Subcutaneous abdominal adipose tissue (tissue), 5 donors: ENCODE results near the gene ANKRD27.

Experiments used
- H3K27ac ChIP-seq: one replicate; pipeline ENCODE4 v1.7.0; 2013; ENCODE audit warnings: low read depth, mild to moderate bottlenecking, inconsistent platforms, low read length, moderate library complexity
- H3K27me3 ChIP-seq, 5 donors: one replicate each; pipeline ENCODE4 v1.7.0; 2013; ENCODE audit warnings: low read length in 5 of 5, inconsistent platforms in 1 of 5; ENCODE audit not compliant: control insufficient read depth in 5 of 5, insufficient read depth in 4 of 5
- H3K36me3 ChIP-seq, 5 donors: one replicate each; pipeline ENCODE4 v1.7.0; 2013; ENCODE audit warnings: low read length in 5 of 5; ENCODE audit not compliant: control insufficient read depth in 5 of 5, insufficient read depth in 5 of 5
- H3K4me1 ChIP-seq, 5 donors: one replicate each; pipeline ENCODE4 v1.7.0; 2013; ENCODE audit warnings: low read length in 5 of 5, mild to moderate bottlenecking in 3 of 5, moderate library complexity in 1 of 5; ENCODE audit not compliant: control insufficient read depth in 5 of 5, insufficient read depth in 5 of 5
- H3K4me3 ChIP-seq, 5 donors: one replicate each; pipeline ENCODE4 v1.7.0; 2013; ENCODE audit warnings: low read length in 5 of 5, low read depth in 1 of 5
- H3K9ac ChIP-seq, 5 donors: one replicate each; pipeline ENCODE4 v1.7.0; 2013; ENCODE audit warnings: low read length in 5 of 5, mild to moderate bottlenecking in 4 of 5, moderate library complexity in 3 of 5
- H3K9me3 ChIP-seq, 5 donors: one replicate each; pipeline ENCODE4 v1.7.0; 2013; ENCODE audit warnings: low read length in 5 of 5; ENCODE audit not compliant: control insufficient read depth in 5 of 5
- donor health status: healthy.
- donor health status: healthy.
- donor health status: healthy.
- donor health status: healthy.
- donor health status: healthy.

The ANKRD27 gene

DNA sequence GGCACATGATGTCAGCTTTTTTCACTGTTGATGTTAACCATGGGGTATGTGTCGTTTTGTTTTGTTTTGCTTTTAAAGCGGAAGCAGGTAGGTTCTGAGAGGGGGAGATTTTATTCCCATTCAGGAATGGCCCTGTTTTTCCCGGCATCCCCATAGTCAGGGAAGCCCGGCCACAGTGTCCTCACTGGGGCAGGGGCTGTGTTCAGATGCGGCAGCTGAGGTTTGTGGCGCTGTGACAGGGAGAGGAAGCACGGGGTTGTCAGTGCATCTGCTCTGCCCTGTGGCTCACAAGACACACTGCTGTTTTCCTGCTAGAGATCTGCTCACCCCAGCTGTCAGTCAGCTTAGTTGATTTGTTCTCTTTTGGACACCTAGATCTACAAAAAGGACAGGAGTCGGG is 27.6 kb downstream of the ANKRD27 start:
- Histone ChIP-seq H3K27ac (no peak overlapping the region), H3K36me3 (peaks cover 0 to 58% (median 46%) of the 10 kb centered on the region in 5 donors), H3K4me1 (peaks cover 0 to 22% (median 18%) of the 10 kb centered on the region in 5 donors), H3K4me3 (no peak overlapping the region), H3K27me3 (no peaks in the 10 kb centered on the region), H3K9ac (no peak overlapping the region), H3K9me3 (no peaks in the 10 kb centered on the region)

- Histone ChIP-seq H3K27me3 (no peaks in the 10 kb centered on the region), H3K9ac (no peak overlapping the region), H3K36me3 (peaks cover 2 to 66% (median 52%) of the 10 kb centered on the region in 5 donors), H3K27ac (no peak overlapping the region), H3K4me3 (no peak overlapping the region), H3K4me1 (peaks cover 0 to 19% (median 10%) of the 10 kb centered on the region in 5 donors), H3K9me3 (no peaks in the 10 kb centered on the region)
These were observed 28.4 kb downstream of the ANKRD27 start for GRCh38 chr19:32646556-32646955.

DNA sequence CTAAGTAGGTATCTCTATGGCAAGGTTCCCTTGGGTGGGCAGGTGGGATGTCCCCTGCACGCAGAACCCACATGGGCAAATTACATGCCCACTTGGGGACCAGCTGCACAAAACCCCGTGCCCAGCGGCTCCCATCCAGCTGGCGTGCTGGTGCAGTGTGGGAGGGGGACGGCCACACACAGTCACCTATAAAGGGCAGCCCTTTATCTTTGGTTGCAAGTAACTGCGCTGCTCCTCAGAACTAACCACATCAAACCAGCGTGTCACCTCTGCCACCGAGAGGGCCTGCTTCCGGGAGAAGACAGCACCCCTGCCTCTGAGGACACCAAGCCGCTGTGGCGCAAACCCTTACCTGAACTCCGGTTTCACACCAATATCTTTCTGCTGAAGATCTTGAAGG is 32.2 kb downstream of the ANKRD27 start:
- no peak overlapping the region for H3K9ac ChIP-seq
- H3K27ac ChIP-seq: no peak overlapping the region
- peaks cover 2 to 85% (median 69%) of the 10 kb centered on the region in 5 donors for H3K36me3 ChIP-seq
- no peak overlapping the region for H3K4me3 ChIP-seq
- H3K9me3 ChIP-seq: no peaks in the 10 kb centered on the region
- peaks cover 0 to 11% (median 0%) of the 10 kb centered on the region in 5 donors for H3K4me1 ChIP-seq
- no peaks in the 10 kb centered on the region for H3K27me3 ChIP-seq

GRCh38 chr19:32638625-32639024 is 36.4 kb downstream of the ANKRD27 start:
- H3K9me3 ChIP-seq: no peaks in the 10 kb centered on the region
- H3K4me1 ChIP-seq: peaks cover 0 to 6% (median 0%) of the 10 kb centered on the region in 5 donors
- peaks cover 2 to 91% (median 73%) of the 10 kb centered on the region in 5 donors for H3K36me3 ChIP-seq

DNA sequence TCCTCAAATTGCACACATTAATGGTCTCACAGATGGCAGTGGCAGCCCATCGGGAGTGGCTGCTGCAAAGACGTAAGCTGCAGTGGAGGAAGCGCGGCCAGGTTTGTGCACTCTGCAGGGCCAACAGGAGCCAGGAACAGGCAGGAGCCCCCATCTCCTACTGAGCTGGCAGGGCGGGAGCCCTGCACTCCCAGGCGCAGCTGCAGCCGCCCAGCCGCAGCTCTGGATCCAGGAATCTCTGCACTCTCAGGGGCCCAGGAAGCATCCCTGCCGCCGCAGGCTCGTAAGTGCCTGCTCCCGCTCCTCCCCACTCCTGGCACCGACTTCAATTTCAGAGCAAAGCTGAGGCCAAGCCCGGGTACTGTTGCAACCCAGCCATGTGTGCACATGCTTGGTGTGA is 37.5 kb downstream of the ANKRD27 start:
- H3K36me3 ChIP-seq: peaks cover 5 to 87% (median 67%) of the 10 kb centered on the region in 5 donors
- H3K4me1 ChIP-seq: peaks cover 0 to 6% (median 0%) of the 10 kb centered on the region in 5 donors
- no peaks in the 10 kb centered on the region for H3K27me3 ChIP-seq
- H3K27ac ChIP-seq: no peak overlapping the region
- no peak overlapping the region for H3K9ac ChIP-seq
- no peaks in the 10 kb centered on the region for H3K9me3 ChIP-seq
- no peak overlapping the region for H3K4me3 ChIP-seq

More at GRCh38 chr19:32638625-32639024, 36.4 kb downstream of the ANKRD27 start:
- Histone ChIP-seq H3K27me3 (no peaks in the 10 kb centered on the region), H3K9ac (no peak overlapping the region), H3K27ac (no peak overlapping the region), H3K4me3 (no peak overlapping the region)

GRCh38 chr19:32631381-32631780 is 43.6 kb downstream of the ANKRD27 start:
- Histone ChIP-seq H3K9ac (no peak overlapping the region), H3K4me1 (no peaks in the 10 kb centered on the region), H3K36me3 (peaks cover 3 to 83% (median 69%) of the 10 kb centered on the region in 5 donors), H3K9me3 (no peaks in the 10 kb centered on the region), H3K27ac (no peak overlapping the region), H3K27me3 (no peaks in the 10 kb centered on the region), H3K4me3 (no peak overlapping the region)

DNA sequence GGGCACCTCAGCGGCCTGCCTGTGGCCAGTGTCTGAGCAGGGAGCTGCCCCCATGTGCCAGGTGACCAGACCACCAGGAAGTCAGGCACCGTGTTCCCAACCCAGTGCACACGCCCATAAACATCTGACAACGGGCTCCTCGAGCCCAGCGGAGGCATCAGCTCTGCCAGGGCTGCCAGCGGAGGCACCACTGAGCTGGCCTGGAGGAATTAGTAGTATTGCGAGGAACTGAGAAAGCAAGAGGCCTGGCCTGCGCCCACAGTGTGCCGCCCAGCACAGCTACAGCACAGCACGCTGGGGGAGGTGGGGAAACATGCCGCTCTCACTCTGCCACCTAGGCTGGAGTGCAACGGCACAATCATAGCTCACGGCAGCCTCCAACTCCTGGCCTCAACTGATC is 44.6 kb downstream of the ANKRD27 start:
- no peak overlapping the region for H3K27ac ChIP-seq
- peaks cover 3 to 82% (median 66%) of the 10 kb centered on the region in 5 donors for H3K36me3 ChIP-seq
- no peaks in the 10 kb centered on the region for H3K9me3 ChIP-seq
- no peak overlapping the region for H3K9ac ChIP-seq
- H3K4me1 ChIP-seq: no peaks in the 10 kb centered on the region
- no peak overlapping the region for H3K4me3 ChIP-seq
- no peaks in the 10 kb centered on the region for H3K27me3 ChIP-seq

DNA sequence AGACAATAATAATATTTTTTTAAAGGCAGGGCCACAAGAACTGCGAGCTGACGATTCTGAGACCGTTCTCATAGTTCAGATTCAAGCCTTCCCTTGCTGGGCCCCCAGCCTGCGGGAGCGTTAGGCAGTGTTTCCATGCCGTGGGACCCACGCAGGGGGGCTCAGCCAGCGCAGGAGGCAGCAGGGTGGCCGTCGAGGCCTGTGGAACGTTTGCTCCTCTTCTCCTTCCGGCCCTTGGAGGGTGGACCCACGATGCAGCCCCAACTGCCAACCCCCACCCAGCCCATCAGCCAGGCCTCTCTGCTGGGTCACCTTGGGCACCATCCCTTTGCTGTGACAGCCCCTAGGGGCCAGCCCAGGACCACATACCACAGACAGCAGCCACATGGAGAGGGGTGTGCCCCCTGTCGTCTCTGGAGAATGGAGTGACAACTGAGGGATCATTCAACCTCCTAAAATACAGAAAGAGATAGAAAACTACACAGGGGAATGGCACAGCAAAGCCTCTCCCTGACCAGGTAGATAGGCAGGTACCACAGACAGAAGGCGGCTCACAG is 47.2 kb downstream of the ANKRD27 start:
- Histone ChIP-seq H3K4me3 (no peak overlapping the region), H3K9ac (no peak overlapping the region), H3K4me1 (no peaks in the 10 kb centered on the region), H3K27me3 (no peaks in the 10 kb centered on the region), H3K9me3 (no peaks in the 10 kb centered on the region), H3K27ac (no peak overlapping the region), H3K36me3 (peaks cover 3 to 86% (median 69%) of the 10 kb centered on the region in 5 donors)

GRCh38 chr19:32626969-32627368 is 48.0 kb downstream of the ANKRD27 start:
- no peaks in the 10 kb centered on the region for H3K4me1 ChIP-seq
- H3K9ac ChIP-seq: no peak overlapping the region
- H3K9me3 ChIP-seq: no peaks in the 10 kb centered on the region
- H3K36me3 ChIP-seq: peaks cover 3 to 91% (median 75%) of the 10 kb centered on the region in 5 donors
- no peaks in the 10 kb centered on the region for H3K27me3 ChIP-seq
- H3K4me3 ChIP-seq: no peak overlapping the region
- H3K27ac ChIP-seq: no peak overlapping the region

GRCh38 chr19:32624410-32624809 is 50.6 kb downstream of the ANKRD27 start:
- Histone ChIP-seq H3K27me3 (no peaks in the 10 kb centered on the region), H3K4me1 (no peaks in the 10 kb centered on the region), H3K27ac (no peak overlapping the region), H3K9me3 (no peaks in the 10 kb centered on the region), H3K36me3 (peaks cover 3 to 93% (median 72%) of the 10 kb centered on the region in 5 donors), H3K9ac (no peak overlapping the region), H3K4me3 (no peak overlapping the region)
